ENCODE data around the gene VEPH1.

GRCh38 chr3:157418104-157418503 lies 85.1 kb downstream of the VEPH1 start:
- TF ChIP-seq, protein P1, sequence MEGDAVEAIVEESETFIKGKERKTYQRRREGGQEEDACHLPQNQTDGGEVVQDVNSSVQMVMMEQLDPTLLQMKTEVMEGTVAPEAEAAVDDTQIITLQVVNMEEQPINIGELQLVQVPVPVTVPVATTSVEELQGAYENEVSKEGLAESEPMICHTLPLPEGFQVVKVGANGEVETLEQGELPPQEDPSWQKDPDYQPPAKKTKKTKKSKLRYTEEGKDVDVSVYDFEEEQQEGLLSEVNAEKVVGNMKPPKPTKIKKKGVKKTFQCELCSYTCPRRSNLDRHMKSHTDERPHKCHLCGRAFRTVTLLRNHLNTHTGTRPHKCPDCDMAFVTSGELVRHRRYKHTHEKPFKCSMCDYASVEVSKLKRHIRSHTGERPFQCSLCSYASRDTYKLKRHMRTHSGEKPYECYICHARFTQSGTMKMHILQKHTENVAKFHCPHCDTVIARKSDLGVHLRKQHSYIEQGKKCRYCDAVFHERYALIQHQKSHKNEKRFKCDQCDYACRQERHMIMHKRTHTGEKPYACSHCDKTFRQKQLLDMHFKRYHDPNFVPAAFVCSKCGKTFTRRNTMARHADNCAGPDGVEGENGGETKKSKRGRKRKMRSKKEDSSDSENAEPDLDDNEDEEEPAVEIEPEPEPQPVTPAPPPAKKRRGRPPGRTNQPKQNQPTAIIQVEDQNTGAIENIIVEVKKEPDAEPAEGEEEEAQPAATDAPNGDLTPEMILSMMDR (IDR thresholded peaks at IDR 0.05) = no peak
- no peak for TF ChIP-seq POLR2AphosphoS5 (IDR thresholded peaks at IDR 0.05; ENCODE audit: insufficient read depth in 1 of 2, low read depth in 1 of 2)
- TF ChIP-seq POLR2A (IDR thresholded peaks at IDR 0.05) = no peak
